ENCODE results near the gene UGT1A5.

Gene UGT1A5

DNA sequence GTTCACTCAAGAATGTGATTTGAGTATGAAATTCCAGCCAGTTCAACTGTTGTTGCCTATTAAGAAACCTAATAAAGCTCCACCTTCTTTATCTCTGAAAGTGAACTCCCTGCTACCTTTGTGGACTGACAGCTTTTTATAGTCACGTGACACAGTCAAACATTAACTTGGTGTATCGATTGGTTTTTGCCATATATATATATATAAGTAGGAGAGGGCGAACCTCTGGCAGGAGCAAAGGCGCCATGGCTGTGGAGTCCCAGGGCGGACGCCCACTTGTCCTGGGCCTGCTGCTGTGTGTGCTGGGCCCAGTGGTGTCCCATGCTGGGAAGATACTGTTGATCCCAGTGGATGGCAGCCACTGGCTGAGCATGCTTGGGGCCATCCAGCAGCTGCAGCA is 47.3 kb downstream of the UGT1A5 start, which contains the start of gene UGT1A1:
UGT1A1 (plus strand) TSS at position 228 of the 400 bp plus-strand sequence; CDS start at position 246, 18 bp downstream.
- H4K8ac ChIP-seq (ENCODE audit: low read length) = no peak within 1 kb of the TSS
- no peak within 1 kb of the TSS for H2BK5ac ChIP-seq (ENCODE audit: low read depth, low read length, poor library complexity, severe bottlenecking)
- H3K79me1 ChIP-seq (replicated peaks; ENCODE audit: low read length, poor library complexity, severe bottlenecking) = no peaks in the 10 kb centered on the region
- H3K9me3 ChIP-seq (ENCODE audit: control insufficient read depth, low read length) = no peaks in the 10 kb centered on the region
- no peak within 1 kb of the TSS for H2BK120ac ChIP-seq (ENCODE audit: low read depth, low read length)
- H3K14ac ChIP-seq (ENCODE audit: low read length in 2 of 2) = no peak within 1 kb of the TSS
- H3K23ac ChIP-seq (ENCODE audit: low read length in 2 of 2) = no peak within 1 kb of the TSS
- WGBS = 87% methylated on average over 4 of the region's 6 CpGs
- no peak within 1 kb of the TSS for H3K9ac ChIP-seq (ENCODE audit: low read length)
- H3K18ac ChIP-seq (ENCODE audit: low read depth in 1 of 2, low read length in 2 of 2) = no peak within 1 kb of the TSS
- no peaks in the 10 kb centered on the region for H3K4me1 ChIP-seq (ENCODE audit: control insufficient read depth, insufficient read depth, low read depth, low read length)
- no peak within 1 kb of the TSS for H3K27ac ChIP-seq (ENCODE audit: low read length, poor library complexity, severe bottlenecking)
- no peak within 1 kb of the TSS for H3K4me2 ChIP-seq (ENCODE audit: low read length, poor library complexity, severe bottlenecking)
- no peaks in the 10 kb centered on the region for H3K36me3 ChIP-seq (ENCODE audit: control insufficient read depth in 1 of 2, insufficient read depth in 2 of 2, low read depth in 1 of 2, low read length in 2 of 2)
- no peak within 1 kb of the TSS for H4K91ac ChIP-seq (ENCODE audit: low read length)
- H2BK15ac ChIP-seq (ENCODE audit: low read depth, poor library complexity, severe bottlenecking) = no peak within 1 kb of the TSS
- H3K4ac ChIP-seq (ENCODE audit: low read depth in 1 of 2, low read length in 2 of 2) = no peak within 1 kb of the TSS
- no peak for DNase-seq
- H2AFZ ChIP-seq (ENCODE audit: low read depth, low read length) = no peak within 1 kb of the TSS
- no peak within 1 kb of the TSS for H2BK12ac ChIP-seq (ENCODE audit: low read length in 2 of 2)
- H3K27me3 ChIP-seq (ENCODE audit: control insufficient read depth in 1 of 2, insufficient read depth in 1 of 2, low read length in 2 of 2) = peaks cover 0 to 14% of the 10 kb centered on the region in 2 experiments
- no peak within 1 kb of the TSS for H2AK5ac ChIP-seq (ENCODE audit: low read length, severe bottlenecking)
- H3K4me3 ChIP-seq (ENCODE audit: insufficient read depth in 1 of 2, low read depth in 1 of 2, low read length in 2 of 2) = no peak within 1 kb of the TSS

DNA sequence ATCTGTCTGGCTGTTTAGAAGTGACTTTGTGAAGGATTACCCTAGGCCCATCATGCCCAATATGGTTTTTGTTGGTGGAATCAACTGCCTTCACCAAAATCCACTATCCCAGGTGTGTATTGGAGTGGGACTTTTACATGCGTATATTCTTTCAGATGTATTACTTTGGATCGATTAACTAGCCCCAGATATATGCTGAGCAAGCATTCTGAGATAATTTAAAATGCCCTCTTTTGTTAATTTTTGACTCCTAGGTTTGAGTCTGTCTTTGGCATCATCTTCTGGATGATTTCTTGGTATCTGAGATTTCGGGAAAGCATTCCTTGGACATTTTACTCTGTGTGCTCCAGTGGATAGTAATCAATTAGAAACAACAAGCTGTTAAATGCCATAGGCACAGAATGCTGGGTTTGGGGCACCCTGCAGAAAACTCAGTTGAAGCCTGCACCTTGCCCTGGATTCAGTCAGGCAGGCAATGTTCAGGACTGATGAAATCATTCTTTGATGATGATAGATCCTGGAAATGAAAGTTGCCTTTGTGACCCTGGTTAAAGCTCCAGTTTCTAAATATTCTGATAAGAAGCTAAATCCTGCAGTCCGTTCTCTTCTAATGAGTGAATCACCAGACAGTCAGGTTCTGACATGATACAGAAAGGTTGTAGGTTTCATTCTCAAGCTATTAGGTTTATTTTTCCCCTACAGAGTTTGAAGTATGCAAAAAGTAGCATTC is 48.5 kb downstream of the UGT1A5 start:
- Histone ChIP-seq H3K27me3 (ENCODE audit: control insufficient read depth in 1 of 2, insufficient read depth in 1 of 2, low read length in 2 of 2) (peaks cover 0 to 18% of the 10 kb centered on the region in 2 experiments), H3K14ac (ENCODE audit: low read length in 2 of 2) (no peak overlapping the region), H3K23ac (ENCODE audit: low read length in 2 of 2) (no peak overlapping the region), H2AK5ac (ENCODE audit: low read length, severe bottlenecking) (no peak overlapping the region), H3K9ac (ENCODE audit: low read length) (no peak overlapping the region), H2BK120ac (ENCODE audit: low read depth, low read length) (no peak overlapping the region), H4K91ac (ENCODE audit: low read length) (no peak overlapping the region), H3K79me1 (replicated peaks; ENCODE audit: low read length, poor library complexity, severe bottlenecking) (no peaks in the 10 kb centered on the region), H3K4me2 (ENCODE audit: low read length, poor library complexity, severe bottlenecking) (no peak overlapping the region), H2AFZ (ENCODE audit: low read depth, low read length) (no peak overlapping the region), H3K4me3 (ENCODE audit: insufficient read depth in 1 of 2, low read depth in 1 of 2, low read length in 2 of 2) (no peak overlapping the region), H3K9me3 (ENCODE audit: control insufficient read depth, low read length) (no peaks in the 10 kb centered on the region), H4K8ac (ENCODE audit: low read length) (no peak overlapping the region), H2BK15ac (ENCODE audit: low read depth, poor library complexity, severe bottlenecking) (no peak overlapping the region), H3K18ac (ENCODE audit: low read depth in 1 of 2, low read length in 2 of 2) (no peak overlapping the region), H3K4ac (ENCODE audit: low read depth in 1 of 2, low read length in 2 of 2) (no peak overlapping the region), H2BK12ac (ENCODE audit: low read length in 2 of 2) (no peak overlapping the region), H3K27ac (ENCODE audit: low read length, poor library complexity, severe bottlenecking) (no peak overlapping the region), H3K4me1 (ENCODE audit: control insufficient read depth, insufficient read depth, low read depth, low read length) (no peaks in the 10 kb centered on the region), H2BK5ac (ENCODE audit: low read depth, low read length, poor library complexity, severe bottlenecking) (no peak overlapping the region), H3K36me3 (ENCODE audit: control insufficient read depth in 1 of 2, insufficient read depth in 2 of 2, low read depth in 1 of 2, low read length in 2 of 2) (no peaks in the 10 kb centered on the region)
- DNase-seq = no peak
- WGBS = 58% methylated on average over 3 of the region's 4 CpGs

DNA sequence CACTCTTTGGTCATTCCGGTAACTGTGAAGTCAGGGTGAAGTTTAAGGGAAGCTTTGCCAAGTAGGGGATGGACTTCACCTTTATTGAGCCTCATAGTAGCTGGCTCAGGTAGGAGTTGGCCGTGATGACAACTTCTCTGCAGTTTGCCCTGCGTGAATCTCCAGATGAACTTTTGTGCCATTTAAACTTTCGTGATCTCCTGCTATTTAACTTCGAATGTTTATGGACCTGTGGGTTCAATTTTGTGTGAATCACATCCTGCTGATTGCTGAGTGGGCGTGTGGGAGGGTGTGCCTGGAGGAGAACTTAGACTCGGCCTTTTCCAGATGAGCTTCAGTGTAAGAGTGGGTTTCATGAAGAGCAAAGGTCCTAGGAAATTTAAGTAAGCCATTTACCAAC is 51.6 kb downstream of the UGT1A5 start:
- H3K18ac ChIP-seq (ENCODE audit: low read depth in 1 of 2, low read length in 2 of 2) = no peak overlapping the region
- H3K14ac ChIP-seq (ENCODE audit: low read length in 2 of 2) = no peak overlapping the region
- H3K27ac ChIP-seq (ENCODE audit: low read length, poor library complexity, severe bottlenecking) = no peak overlapping the region
- no peak overlapping the region for H3K23ac ChIP-seq (ENCODE audit: low read length in 2 of 2)
- H3K4me2 ChIP-seq (ENCODE audit: low read length, poor library complexity, severe bottlenecking) = no peak overlapping the region
- peak; percentile 13 for DNase-seq
- no peaks in the 10 kb centered on the region for H3K79me1 ChIP-seq (replicated peaks; ENCODE audit: low read length, poor library complexity, severe bottlenecking)
- no peak overlapping the region for H3K4me3 ChIP-seq (ENCODE audit: insufficient read depth in 1 of 2, low read depth in 1 of 2, low read length in 2 of 2)
- peaks cover 7 to 21% of the 10 kb centered on the region in 2 experiments for H3K27me3 ChIP-seq (ENCODE audit: control insufficient read depth in 1 of 2, insufficient read depth in 1 of 2, low read length in 2 of 2)
- no peak overlapping the region for H2AK5ac ChIP-seq (ENCODE audit: low read length, severe bottlenecking)
- no peak overlapping the region for H3K4ac ChIP-seq (ENCODE audit: low read depth in 1 of 2, low read length in 2 of 2)
- H3K4me1 ChIP-seq (ENCODE audit: control insufficient read depth, insufficient read depth, low read depth, low read length) = peaks cover 2% of the 10 kb centered on the region
- H4K91ac ChIP-seq (ENCODE audit: low read length) = no peak overlapping the region
- no peak overlapping the region for H2AFZ ChIP-seq (ENCODE audit: low read depth, low read length)
- H4K8ac ChIP-seq (ENCODE audit: low read length) = no peak overlapping the region
- peak overlapping the region; percentile 28 for H3K9ac ChIP-seq (ENCODE audit: low read length)
- H2BK15ac ChIP-seq (ENCODE audit: low read depth, poor library complexity, severe bottlenecking) = no peak overlapping the region
- no peaks in the 10 kb centered on the region for H3K36me3 ChIP-seq (ENCODE audit: control insufficient read depth in 1 of 2, insufficient read depth in 2 of 2, low read depth in 1 of 2, low read length in 2 of 2)
- WGBS = 59% methylated on average over 7 of the region's 7 CpGs
- H3K9me3 ChIP-seq (ENCODE audit: control insufficient read depth, low read length) = no peaks in the 10 kb centered on the region
- H2BK12ac ChIP-seq (ENCODE audit: low read length in 2 of 2) = no peak overlapping the region
- no peak overlapping the region for H2BK120ac ChIP-seq (ENCODE audit: low read depth, low read length)
- no peak overlapping the region for H2BK5ac ChIP-seq (ENCODE audit: low read depth, low read length, poor library complexity, severe bottlenecking)

DNA sequence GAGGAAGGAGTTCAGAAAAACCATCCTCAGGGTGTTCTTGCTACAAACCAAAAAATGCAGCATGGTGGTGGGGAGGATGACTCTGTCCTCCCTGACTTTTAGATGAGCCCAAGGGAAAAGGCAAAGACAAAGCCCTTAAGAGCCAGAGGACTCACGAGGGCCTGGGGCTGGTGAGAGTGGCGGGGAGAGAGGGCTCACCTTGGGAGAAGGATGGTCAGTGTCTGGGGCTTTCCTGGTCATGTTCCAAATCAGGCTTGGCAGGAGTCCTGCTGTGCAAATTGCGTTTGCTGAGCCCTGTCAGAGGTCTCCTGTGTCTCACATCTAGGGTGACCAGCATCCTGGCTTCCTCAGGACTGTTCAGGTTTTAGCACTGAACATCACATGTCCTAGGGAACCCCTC is 52.1 kb downstream of the UGT1A5 start:
- Histone ChIP-seq H3K18ac (ENCODE audit: low read depth in 1 of 2, low read length in 2 of 2) (no peak overlapping the region), H3K9ac (ENCODE audit: low read length) (peak overlapping the region; percentile 28), H3K79me1 (replicated peaks; ENCODE audit: low read length, poor library complexity, severe bottlenecking) (no peaks in the 10 kb centered on the region), H2AK5ac (ENCODE audit: low read length, severe bottlenecking) (no peak overlapping the region), H3K4ac (ENCODE audit: low read depth in 1 of 2, low read length in 2 of 2) (no peak overlapping the region), H3K4me3 (ENCODE audit: insufficient read depth in 1 of 2, low read depth in 1 of 2, low read length in 2 of 2) (no peak overlapping the region), H3K9me3 (ENCODE audit: control insufficient read depth, low read length) (no peaks in the 10 kb centered on the region), H2AFZ (ENCODE audit: low read depth, low read length) (no peak overlapping the region), H3K4me1 (ENCODE audit: control insufficient read depth, insufficient read depth, low read depth, low read length) (peaks cover 2% of the 10 kb centered on the region), H3K23ac (ENCODE audit: low read length in 2 of 2) (no peak overlapping the region), H3K27me3 (ENCODE audit: control insufficient read depth in 1 of 2, insufficient read depth in 1 of 2, low read length in 2 of 2) (peaks cover 9 to 21% of the 10 kb centered on the region in 2 experiments), H2BK120ac (ENCODE audit: low read depth, low read length) (no peak overlapping the region), H2BK5ac (ENCODE audit: low read depth, low read length, poor library complexity, severe bottlenecking) (no peak overlapping the region), H4K91ac (ENCODE audit: low read length) (no peak overlapping the region), H3K36me3 (ENCODE audit: control insufficient read depth in 1 of 2, insufficient read depth in 2 of 2, low read depth in 1 of 2, low read length in 2 of 2) (no peaks in the 10 kb centered on the region), H3K27ac (ENCODE audit: low read length, poor library complexity, severe bottlenecking) (no peak overlapping the region), H2BK12ac (ENCODE audit: low read length in 2 of 2) (no peak overlapping the region), H4K8ac (ENCODE audit: low read length) (no peak overlapping the region), H2BK15ac (ENCODE audit: low read depth, poor library complexity, severe bottlenecking) (no peak overlapping the region), H3K14ac (ENCODE audit: low read length in 2 of 2) (no peak overlapping the region), H3K4me2 (ENCODE audit: low read length, poor library complexity, severe bottlenecking) (no peak overlapping the region)
- no peak for DNase-seq
- 37% methylated on average over 3 of the region's 3 CpGs for WGBS
